ENCODE measurements around the gene PYDC2. TPM values are rescaled to one million over a fixed set of nuclear protein-coding genes. Genes with fewer than 3 reads are reported as not detected.

Gene PYDC2
- total RNA-seq, 1 experiment from 2014 or later, result not detected

- no peak overlapping the region for H3K14ac ChIP-seq (ENCODE audit: insufficient read depth, low read length)
- no peak overlapping the region for H2AFZ ChIP-seq (ENCODE audit: low read length)
- no peaks in the 10 kb centered on the region for H3K79me2 ChIP-seq (ENCODE audit: insufficient read depth, low read length)
Observed at GRCh38 chr3:191473661-191474198, 12.8 kb downstream of the PYDC2 start.

More at GRCh38 chr3:191473661-191474198, 12.8 kb downstream of the PYDC2 start:
- H3K27me3 Mint-ChIP-seq (ENCODE audit: low read depth), result no peaks in the 10 kb centered on the region
- Histone ChIP-seq H4K8ac (replicated peaks; ENCODE audit: insufficient read length, low read depth, low read length) (no peak overlapping the region), H4K5ac (ENCODE audit: insufficient read length, low read depth, low read length) (no peak overlapping the region), H4K91ac (ENCODE audit: insufficient read length, low read depth, low read length) (no peak overlapping the region), H3K4ac (ENCODE audit: low read depth, low read length) (no peak overlapping the region), H3K9me3 (ENCODE audit: control insufficient read depth, low read depth, low read length) (no peaks in the 10 kb centered on the region), H3K4me1 (ENCODE audit: insufficient read depth, low read length) (no peaks in the 10 kb centered on the region), H2BK12ac (ENCODE audit: insufficient read length, low read depth, low read length) (no peak overlapping the region), H3K79me1 (ENCODE audit: insufficient read depth, low read depth, low read length, poor library complexity, severe bottlenecking) (no peaks in the 10 kb centered on the region), H3K4me2 (ENCODE audit: insufficient read depth, insufficient read length, low read length) (no peak overlapping the region), H3K56ac (ENCODE audit: insufficient read length, low read depth, low read length) (no peak overlapping the region), H3K9ac (ENCODE audit: extremely low read depth, insufficient read length, low read length) (no peak overlapping the region), H2BK5ac (ENCODE audit: insufficient read length, low read length) (no peak overlapping the region), H3K23me2 (ENCODE audit: insufficient read length, low read depth, low read length, poor library complexity, severe bottlenecking) (no peaks in the 10 kb centered on the region), H3K27ac (ENCODE audit: insufficient read length, low read depth, low read length) (no peak overlapping the region), H3T11ph (ENCODE audit: low read length) (no peak overlapping the region), H4K20me1 (ENCODE audit: control insufficient read depth, insufficient read depth, insufficient read length) (no peaks in the 10 kb centered on the region), H2AK5ac (ENCODE audit: insufficient read length, low read length) (no peak overlapping the region), H3K27me3 (ENCODE audit: insufficient read depth, low read length) (no peaks in the 10 kb centered on the region), H2BK120ac (ENCODE audit: low read depth, low read length, poor library complexity, severe bottlenecking) (no peak overlapping the region), H2BK20ac (ENCODE audit: low read depth, low read length, poor library complexity, severe bottlenecking) (no peak overlapping the region), H2BK15ac (ENCODE audit: low read depth, low read length) (no peak overlapping the region), H3K23ac (ENCODE audit: insufficient read length, low read depth, low read length) (no peak overlapping the region), H3K18ac (ENCODE audit: insufficient read length, low read depth, low read length) (no peak overlapping the region)
- H3K4me3 Mint-ChIP-seq, result no peak overlapping the region
- no peak for TF ChIP-seq CTCF (conservative IDR thresholded peaks at IDR 0.05)
- no peak overlapping the region for H3K27ac Mint-ChIP-seq
- H3K36me3 Mint-ChIP-seq (ENCODE audit: insufficient read depth in 1 of 3, low read depth in 3 of 3), result no peaks in the 10 kb centered on the region
- peaks cover 3 to 7% of the 10 kb centered on the region in 2 experiments; a peak in 3 of 4 replicates for H3K4me1 Mint-ChIP-seq
- H3K9me3 Mint-ChIP-seq, result no peaks in the 10 kb centered on the region
- no peak for DNase-seq
- WGBS (ENCODE audit: extremely low coverage, insufficient read length, low lambda C conversion rate), result no CpG with 5 or more reads among the region's 4 CpGs
